CD4-positive, alpha-beta T cell treated with Interleukin-6 at 100 ng/mL for 8 hours (primary cell): ENCODE data around the gene PILRB.
A peak's percentile ranks its signal among the peaks of the same experiment; 100 is the strongest.
"Not testable (repeated sequence)": the region's sequence is repeated elsewhere in the genome, so short reads cannot be mapped to it uniquely, and the experiment has no call there.

ENCODE experiments used
- DNase-seq: peaks from one replicate; pipeline ENCODE4 v3.0.0-alpha.2; 2020; ENCODE audit warnings: mixed read lengths, low spot score

The PILRB gene

GRCh38 chr7:100358027-100358856 lies at the start of gene PILRB:
PILRB (plus strand) TSS chr7:100358117; CDS start chr7:100358303, 186 bp downstream.
- DNase-seq = no peak

- not testable (repeated sequence) for DNase-seq
Observed at GRCh38 chr7:100318329-100318728, 39.6 kb upstream of the PILRB start.

- not testable (repeated sequence) for DNase-seq
Observed at GRCh38 chr7:100321648-100322047, 36.3 kb upstream of the PILRB start.

GRCh38 chr7:100324194-100324593 lies 33.7 kb upstream of the PILRB start:
- DNase-seq = not testable (repeated sequence)

DNA sequence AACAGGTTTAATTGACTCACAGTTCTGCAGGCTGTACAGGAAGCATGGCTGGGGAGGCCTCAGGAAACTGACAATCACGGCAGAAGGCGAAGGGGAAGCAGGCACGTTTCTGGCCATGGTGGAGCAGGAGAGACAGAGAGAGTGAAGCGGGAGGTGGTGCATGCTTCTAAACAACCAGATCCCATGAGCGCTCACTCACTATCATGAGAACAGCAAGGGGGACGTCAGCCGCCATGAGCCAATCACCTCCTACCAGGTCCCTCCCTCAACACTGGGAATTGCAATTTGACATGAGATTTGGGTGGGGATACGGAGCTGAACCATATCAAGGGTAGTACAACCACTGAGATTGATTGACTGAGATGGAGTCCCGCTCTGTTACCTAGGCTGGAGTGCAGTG lies 32.2 kb upstream of the PILRB start:
- not testable (repeated sequence) for DNase-seq

DNA sequence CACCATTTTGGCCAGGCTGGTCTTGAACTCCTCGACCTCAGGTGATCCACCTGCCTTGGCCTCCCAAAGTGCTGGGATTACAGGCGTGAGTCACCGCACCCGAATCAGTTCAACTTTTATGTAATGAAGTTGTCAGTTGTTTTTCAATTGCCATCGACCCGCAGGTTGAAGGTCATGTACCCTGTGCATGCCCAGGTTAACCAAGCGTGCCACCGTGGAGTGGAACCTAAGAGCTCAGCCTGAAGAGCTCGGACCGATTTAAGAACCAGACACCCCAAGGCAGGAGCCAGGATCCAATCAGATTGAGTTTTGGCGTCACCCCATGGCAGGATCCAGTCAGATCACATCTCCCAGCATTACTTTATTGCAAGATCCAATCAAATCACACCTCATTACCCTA lies 31.0 kb upstream of the PILRB start:
- not testable (repeated sequence) for DNase-seq

DNA sequence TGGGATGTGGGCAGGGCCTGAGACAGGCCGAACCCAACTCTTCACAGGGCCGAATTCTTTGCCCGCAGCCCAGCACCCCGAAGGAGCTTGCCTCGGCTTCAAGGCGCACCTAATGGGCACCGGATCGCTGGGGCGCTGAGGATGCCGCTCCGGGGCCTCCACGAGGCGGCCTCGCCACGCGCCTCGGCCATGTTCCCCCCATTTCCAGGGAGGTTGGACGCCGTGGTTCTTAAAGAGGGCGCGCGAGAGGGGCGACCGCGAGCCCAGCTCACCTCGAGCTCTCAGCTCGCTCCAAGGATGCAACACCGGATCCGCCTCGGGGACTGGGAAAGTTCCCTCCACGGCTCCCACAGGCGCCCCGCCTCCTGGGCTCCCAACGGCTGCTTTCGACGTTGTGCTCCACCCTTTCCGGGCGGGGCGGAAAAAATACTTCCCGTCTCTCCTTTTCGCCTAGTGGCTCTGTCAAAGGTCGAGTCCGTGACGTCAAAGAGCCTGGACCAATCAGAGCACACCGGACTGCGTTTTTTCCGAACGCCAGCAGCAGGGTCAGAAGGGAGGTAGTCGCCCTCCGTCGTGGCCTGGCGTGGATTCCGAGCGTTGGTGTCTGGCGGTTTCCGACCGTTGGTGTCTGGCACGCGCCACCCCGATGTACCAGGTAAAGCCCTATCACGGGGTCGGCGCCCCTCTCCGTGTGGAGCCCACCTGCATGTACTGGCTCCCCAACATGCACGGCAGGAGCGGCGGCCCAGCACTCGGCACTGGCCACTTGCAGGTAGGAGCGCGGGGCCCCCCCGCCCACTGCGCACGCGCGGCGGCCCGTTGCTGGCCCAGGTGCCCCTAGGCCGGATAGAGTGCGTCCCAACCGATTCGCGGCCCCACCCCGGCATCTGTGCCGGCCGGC lies 22.1 kb upstream of the PILRB start:
- DNase-seq = peak; percentile 74

- not testable (repeated sequence) for DNase-seq
Observed at GRCh38 chr7:100338083-100338696, 19.7 kb upstream of the PILRB start.

DNA sequence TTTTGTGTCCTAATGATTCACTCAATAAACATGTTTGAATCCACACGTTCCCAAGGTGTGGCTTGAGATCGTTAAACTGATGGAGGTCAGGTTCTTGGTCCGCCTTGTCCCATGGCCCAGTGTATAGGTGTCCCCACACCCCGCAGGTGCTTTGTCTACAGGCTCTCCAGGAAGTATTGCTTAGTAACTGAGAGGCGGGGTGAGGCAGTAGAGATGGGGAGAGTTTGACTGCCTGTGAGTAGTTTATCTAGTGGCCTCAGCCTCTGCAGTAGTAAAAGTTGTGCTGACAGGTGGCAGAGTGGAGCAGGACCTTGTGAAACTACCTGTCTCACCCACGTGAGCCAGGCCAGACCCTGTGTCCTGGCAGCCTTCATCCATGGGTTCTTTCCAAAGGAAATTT lies 16.6 kb upstream of the PILRB start:
- not testable (repeated sequence) for DNase-seq

GRCh38 chr7:100342765-100343164 lies 15.2 kb upstream of the PILRB start:
- DNase-seq = no peak

- not testable (repeated sequence) for DNase-seq
Observed at GRCh38 chr7:100344124-100344559, 13.8 kb upstream of the PILRB start.

- peak; percentile 90 for DNase-seq
Observed at GRCh38 chr7:100344560-100345287, 13.2 kb upstream of the PILRB start.

DNA sequence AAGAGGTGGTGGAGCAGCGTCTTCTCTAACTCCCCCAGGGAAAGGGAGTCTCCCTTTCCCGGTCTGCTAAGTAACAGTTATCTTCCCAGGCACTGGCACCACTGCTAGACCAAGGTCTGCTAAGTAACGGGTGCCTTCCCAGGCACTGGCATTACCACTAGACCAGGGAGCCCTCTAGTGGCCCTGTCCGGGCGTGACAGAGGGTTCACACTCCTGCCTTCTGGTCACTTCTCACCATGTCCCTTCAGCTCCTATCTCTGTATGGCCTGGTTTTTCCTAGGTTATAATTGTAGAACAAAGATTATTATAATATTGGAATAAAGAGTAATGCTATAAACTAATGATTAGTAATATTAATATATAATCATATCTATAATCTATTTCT lies 12.6 kb upstream of the PILRB start:
- not testable (repeated sequence) for DNase-seq

DNA sequence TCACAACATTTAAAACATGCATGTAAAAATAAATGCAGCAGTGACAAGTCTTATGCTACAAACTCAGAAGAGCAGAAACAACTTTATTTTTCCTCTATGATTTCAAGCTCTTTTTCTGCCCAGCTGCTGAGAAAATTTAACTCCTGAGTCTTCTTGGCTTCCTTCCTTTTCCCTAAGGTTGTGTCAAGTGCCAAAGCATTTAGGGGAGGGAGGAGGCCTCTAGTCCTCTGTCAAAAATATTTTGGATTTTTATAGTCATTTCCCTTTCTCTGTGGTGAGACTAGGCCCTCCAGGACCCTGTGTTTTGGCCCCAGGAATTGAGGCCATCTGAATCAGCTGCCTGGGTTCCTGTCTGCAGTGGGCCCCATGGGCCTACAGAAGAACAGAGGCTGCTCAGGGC lies 11.0 kb upstream of the PILRB start:
- no peak for DNase-seq

GRCh38 chr7:100348805-100349204 lies 9.1 kb upstream of the PILRB start:
- no peak for DNase-seq

DNA sequence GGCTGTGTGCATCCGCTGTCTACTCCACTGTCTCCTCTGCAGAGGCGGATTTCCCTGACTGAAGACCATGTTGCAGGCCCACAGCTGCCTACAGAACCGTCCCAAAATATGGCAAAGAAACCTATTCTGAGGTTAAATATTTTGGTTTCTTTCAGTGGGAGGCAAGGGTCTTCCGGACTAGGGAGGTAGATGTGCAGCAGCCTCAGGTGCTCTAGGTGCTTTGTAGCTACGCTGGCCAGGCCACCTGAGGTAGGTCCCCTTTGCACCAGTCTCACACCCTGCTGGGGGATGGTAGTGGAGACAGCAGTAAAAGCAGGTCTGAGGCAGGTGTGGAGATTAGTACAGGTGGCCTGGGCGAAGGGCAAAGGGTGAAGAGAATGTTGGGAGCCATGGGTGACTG lies 8.2 kb upstream of the PILRB start:
- DNase-seq = no peak

- no peak for DNase-seq
Observed at GRCh38 chr7:100351657-100352058, 6.3 kb upstream of the PILRB start.

GRCh38 chr7:100352230-100352781 lies 5.6 kb upstream of the PILRB start:
- not testable (repeated sequence) for DNase-seq

- DNase-seq = no peak
Observed at GRCh38 chr7:100352984-100353684, 4.8 kb upstream of the PILRB start.

- peak; percentile 27 for DNase-seq
Observed at GRCh38 chr7:100353685-100354330, 4.1 kb upstream of the PILRB start.
